ENCODE data around the gene DAAM2. TPM values are rescaled to one million over a fixed set of nuclear protein-coding genes. Genes with fewer than 3 reads are reported as not detected.

Gene DAAM2
- total and polyA plus RNA-seq, 9 of the 15 experiments (the other 6 are each of a cell fraction or from before 2014, with no cell fraction given) = 0.01 to 0.07 TPM; not detected in 7

GRCh38 chr6:39914239-39914638, 122.1 kb downstream of the DAAM2 start:
- no peaks in the 10 kb centered on the region; the same call in 2 of the 3 replicates for H3K36me3 ChIP-seq (ENCODE audit: control insufficient read depth, insufficient read depth, low read length)
- no peak overlapping the region for H2AFZ ChIP-seq (ENCODE audit: low read depth, low read length)
- TF ChIP-seq ZKSCAN1 (IDR thresholded peaks at IDR 0.05; ENCODE audit: low read depth, low read length) (peak; percentile 27; the same call in 1 of the 2 replicates), NCOA4 (IDR thresholded peaks at IDR 0.05; ENCODE audit: partially characterized antibody) (no peak)
- ATAC-seq (no peak), FAIRE-seq (no peak), DNase-seq (ENCODE audit: extremely low read depth in 1 of 4, low spot score in 3 of 4) (no peak)
- no TSS peak for BruUV-seq (replicated peaks)
- H3K4me2 ChIP-seq (ENCODE audit: insufficient read depth, low read length) = no peak overlapping the region
- H3K79me2 ChIP-seq (ENCODE audit: control insufficient read depth, insufficient read depth, low read length) = no peaks in the 10 kb centered on the region
- 15% methylated on average over 3 of the region's 3 CpGs for WGBS (ENCODE audit: insufficient coverage, low coverage, missing lambda C conversion rate)
- no peaks in the 10 kb centered on the region; the same call in 1 of the 2 replicates for H4K20me1 ChIP-seq (replicated peaks; ENCODE audit: control insufficient read depth, insufficient read depth, low read length)
- H3K9me1 ChIP-seq (ENCODE audit: control insufficient read depth, insufficient read depth, low read length) = no peaks in the 10 kb centered on the region
- no peaks in the 10 kb centered on the region for H3K9me3 ChIP-seq (replicated peaks; ENCODE audit: control insufficient read depth, insufficient read depth, low read depth, low read length)
- H3K27me3 ChIP-seq (ENCODE audit: control insufficient read depth in 2 of 2, insufficient read depth in 2 of 2, low read length in 2 of 2) = peaks cover 0 to 16% of the 10 kb centered on the region in 2 experiments; a peak in 2 of 5 replicates
- ChIA-PET CTCF (ENCODE audit: low intra/inter-chr PET ratio) (no interaction called here), POLR2A (no interaction called here)
- H3K27ac ChIP-seq (ENCODE audit: extremely low read depth, low read depth, low read length) = no peak overlapping the region
- no peak overlapping the region for H3K4me3 ChIP-seq
- no peak overlapping the region for H3K9ac ChIP-seq (ENCODE audit: insufficient read depth in 1 of 2, low read depth in 2 of 2, low read length in 2 of 2)
- no peaks in the 10 kb centered on the region for H3K4me1 ChIP-seq (replicated peaks in 1 of 2; ENCODE audit: control insufficient read depth in 2 of 2, insufficient read depth in 2 of 2, low read length in 2 of 2)
- intact Hi-C loops (cut with micrococcal nuclease) = no loop called here
- in situ Hi-C loops (cut with MboI) = no loop called here

GRCh38 chr6:39915866-39916265, 123.7 kb downstream of the DAAM2 start:
- no peak overlapping the region for H3K9ac ChIP-seq (ENCODE audit: insufficient read depth in 1 of 2, low read depth in 2 of 2, low read length in 2 of 2)
- in situ Hi-C loops (cut with MboI) = no loop called here
- BruUV-seq (replicated peaks) = no TSS peak
- H3K4me3 ChIP-seq = no peak overlapping the region
- no peak for TF ChIP-seq KLF10 (CRISPR knock-in tag; IDR thresholded peaks at IDR 0.05)
- no peak for TF ChIP-seq ZNF143 (CRISPR knock-in tag; IDR thresholded peaks at IDR 0.05)
- TF ChIP-seq ZNF3 (CRISPR knock-in tag; IDR thresholded peaks at IDR 0.05) = no peak
- TF ChIP-seq TARDBP (IDR thresholded peaks at IDR 0.05) = no peak
- TF ChIP-seq NCOR1 (IDR thresholded peaks at IDR 0.05) = no peak
- no peak for TF ChIP-seq KLF6 (CRISPR knock-in tag; IDR thresholded peaks at IDR 0.05; ENCODE audit: borderline replicate concordance)
- no peak for TF ChIP-seq POLR2B (IDR thresholded peaks at IDR 0.05; ENCODE audit: low read depth, partially characterized antibody)
- POLR2A ChIA-PET = interaction anchor here (0.5 kb wide), 1 partner anchor 21 kb away, joined by 3 read pairs; no protein-coding TSS in a partner anchor
- intact Hi-C loops (cut with micrococcal nuclease) = no loop called here
- no peaks in the 10 kb centered on the region; the same call in 1 of the 2 replicates for H4K20me1 ChIP-seq (replicated peaks; ENCODE audit: control insufficient read depth, insufficient read depth, low read length)
- no peak overlapping the region for H2AFZ ChIP-seq (ENCODE audit: low read depth, low read length)
- H3K27ac ChIP-seq (ENCODE audit: extremely low read depth, low read depth, low read length) = no peak overlapping the region
- no peaks in the 10 kb centered on the region for H3K79me2 ChIP-seq (ENCODE audit: control insufficient read depth, insufficient read depth, low read length)
- no peaks in the 10 kb centered on the region for H3K4me1 ChIP-seq (replicated peaks in 1 of 2; ENCODE audit: control insufficient read depth in 2 of 2, insufficient read depth in 2 of 2, low read length in 2 of 2)
- H3K4me2 ChIP-seq (ENCODE audit: insufficient read depth, low read length) = no peak overlapping the region
- 19% methylated on average over 5 of the region's 5 CpGs for WGBS (ENCODE audit: insufficient coverage, low coverage, missing lambda C conversion rate)
- H3K27me3 ChIP-seq (ENCODE audit: control insufficient read depth in 2 of 2, insufficient read depth in 2 of 2, low read length in 2 of 2) = peaks cover 0 to 16% of the 10 kb centered on the region in 2 experiments; a peak in 3 of 5 replicates
- DNase-seq (ENCODE audit: extremely low read depth in 1 of 4, low spot score in 3 of 4) = no peak
- H3K9me3 ChIP-seq (replicated peaks; ENCODE audit: control insufficient read depth, insufficient read depth, low read depth, low read length) = no peaks in the 10 kb centered on the region
- CTCF ChIA-PET (ENCODE audit: low intra/inter-chr PET ratio) = no interaction called here
- no peak for FAIRE-seq
- no peak for ATAC-seq
- H3K9me1 ChIP-seq (ENCODE audit: control insufficient read depth, insufficient read depth, low read length) = no peaks in the 10 kb centered on the region
- H3K36me3 ChIP-seq (ENCODE audit: control insufficient read depth, insufficient read depth, low read length) = no peaks in the 10 kb centered on the region; the same call in 2 of the 3 replicates
